Tongue (tissue), 3 donors: Measurements from ENCODE around the gene GZF1. TPM values are rescaled to one million over a fixed set of nuclear protein-coding genes. Genes with fewer than 3 reads are reported as not detected.

Source experiments
- DNase-seq: peaks from one replicate; pipeline ENCODE4 v3.0.0-alpha.2; 2015
- small RNA-seq: library from RNA; depleted of rRNA; stranded (forward); fragments of <200 nt; gene quantifications from one replicate; pipeline ENCODE3, GENCODE V24; 2014; ENCODE audit warnings: low replicate concordance
- total RNA-seq: library from RNA; depleted of rRNA; stranded (reverse); fragments of >200 nt; gene quantifications from one replicate; pipeline ENCODE4 v1.2.3, GENCODE V29; 2014

The GZF1 gene
- total RNA-seq, 1 donor from 2014 or later, result 17.2 TPM

DNA sequence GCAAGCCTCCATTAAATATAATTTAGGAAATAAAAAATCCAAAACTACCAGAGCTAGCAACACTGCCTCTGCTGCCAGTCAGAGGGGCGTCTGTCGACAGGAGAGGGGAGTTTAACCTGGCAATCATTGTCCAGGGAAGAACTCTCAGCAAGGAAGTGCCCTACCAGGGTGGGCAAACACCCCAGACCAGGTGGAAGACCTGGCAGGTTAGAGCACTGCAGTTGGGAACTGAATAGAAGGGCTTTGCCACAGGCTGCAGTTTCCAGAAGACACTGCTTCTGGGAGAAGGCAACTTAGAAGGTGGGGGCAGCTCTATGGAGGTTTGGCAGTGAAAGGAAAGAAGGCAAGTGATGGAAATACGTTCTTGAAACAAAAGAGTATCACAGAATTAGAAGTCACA, 47.8 kb downstream of the GZF1 start:
- no peak for DNase-seq

DNA sequence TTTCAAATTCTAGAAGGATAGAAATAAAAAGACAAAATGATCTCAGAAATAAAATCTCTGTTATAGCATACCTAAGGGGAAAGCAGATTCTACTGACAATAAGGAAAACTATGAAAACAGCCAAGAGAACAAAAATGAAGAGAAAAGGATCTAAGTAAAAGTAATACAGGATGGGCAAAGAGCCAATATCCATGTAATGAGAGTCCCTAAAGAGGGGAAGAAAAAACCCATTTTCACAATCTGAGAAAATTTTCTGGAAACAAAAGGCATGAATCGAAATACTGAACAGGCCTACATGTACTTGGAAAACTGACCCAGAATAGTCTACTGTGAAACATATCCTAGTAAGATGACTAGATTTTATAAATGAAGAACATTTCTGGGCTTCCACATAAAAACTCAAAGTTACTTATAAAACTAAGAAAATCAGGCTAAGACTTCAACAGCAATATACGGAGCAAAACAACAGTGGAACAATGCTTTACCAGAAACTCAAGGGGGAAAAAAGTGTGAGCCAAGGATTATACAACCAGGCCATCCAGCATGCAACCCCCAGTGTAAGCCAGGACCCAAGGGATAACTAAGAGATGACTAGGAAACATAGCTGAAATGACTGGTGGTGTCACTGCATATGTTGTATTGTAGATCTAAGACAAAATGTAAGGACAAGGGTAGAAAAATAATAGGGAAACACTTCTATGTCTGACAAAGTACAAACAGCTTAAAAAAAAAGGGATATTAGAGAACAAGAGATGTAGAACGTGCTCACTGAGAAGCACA, 49.1 kb downstream of the GZF1 start:
- peak; percentile 24 for DNase-seq

DNA sequence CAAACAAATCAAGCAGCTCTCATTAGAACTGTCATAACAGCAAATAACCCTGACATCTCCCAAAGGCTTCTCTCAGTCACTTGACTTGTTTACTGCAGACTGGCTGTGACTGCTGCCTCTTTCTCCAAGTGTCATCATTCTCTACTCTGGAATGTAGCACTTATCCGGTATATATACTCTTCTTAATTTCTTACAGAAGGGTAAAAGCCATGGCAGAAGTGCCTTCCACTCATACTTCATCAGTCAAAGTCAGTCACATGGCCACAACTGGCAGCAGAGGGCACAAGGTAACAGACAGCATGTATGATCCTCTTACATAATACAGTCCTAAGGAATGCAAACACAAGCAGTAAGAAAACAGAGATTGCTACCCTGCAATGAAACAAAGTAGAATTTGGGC, 50.0 kb downstream of the GZF1 start:
- no peak for DNase-seq

DNA sequence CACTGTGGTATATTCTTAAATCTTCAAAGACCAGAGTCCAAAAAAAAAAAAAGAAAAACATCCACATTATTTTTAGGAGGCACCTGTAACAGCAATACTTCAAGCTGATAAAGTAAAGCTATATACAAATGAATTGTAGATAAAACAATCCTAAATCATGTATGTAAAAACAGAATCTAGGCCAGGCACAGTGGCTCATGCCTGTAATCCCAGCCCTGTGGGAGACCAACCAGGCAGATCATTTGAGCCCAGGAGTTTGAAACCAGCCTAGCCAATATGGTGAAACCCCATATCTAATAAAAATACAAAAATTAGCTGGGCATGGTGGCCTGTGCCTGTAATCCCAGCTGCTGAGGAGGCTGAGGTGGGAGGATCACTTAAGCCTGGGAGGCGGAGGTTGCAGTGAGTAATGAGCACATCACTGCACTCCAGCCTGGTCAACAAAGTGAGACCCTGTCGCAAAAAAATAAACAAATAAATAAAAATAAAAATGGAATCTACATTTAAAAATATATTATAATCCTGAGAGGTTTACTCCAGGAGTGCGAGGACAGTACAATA, 52.0 kb downstream of the GZF1 start:
- DNase-seq, result no peak

DNA sequence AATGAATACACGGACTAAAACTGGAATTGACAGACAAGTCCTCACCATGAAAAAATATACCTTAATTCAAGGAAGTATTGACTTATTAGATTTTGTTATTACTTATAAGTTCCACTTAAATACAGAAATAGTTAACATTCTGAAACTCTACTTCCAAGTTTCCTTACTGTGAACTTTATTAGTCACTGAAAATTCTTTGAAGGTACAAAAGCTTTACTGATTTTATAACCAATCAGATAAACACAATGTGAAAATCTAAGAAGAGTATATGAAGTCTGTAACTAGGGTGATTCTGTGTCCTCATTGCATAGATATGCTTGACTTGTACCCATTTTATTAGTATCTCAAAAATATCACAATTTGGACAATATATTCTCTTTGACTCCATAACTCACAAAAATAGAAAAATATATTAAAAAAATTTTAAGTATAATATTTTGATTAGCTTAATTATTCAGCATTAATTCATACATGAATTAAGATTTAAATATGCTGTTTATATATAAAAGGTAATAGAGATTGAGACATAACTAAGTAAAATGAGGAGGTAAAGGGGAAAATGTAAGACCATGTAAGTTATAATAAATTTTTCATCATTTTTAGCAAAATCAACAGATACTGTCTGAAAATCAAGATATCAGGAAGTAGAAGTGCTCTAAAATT, 52.7 kb downstream of the GZF1 start:
- no peak for DNase-seq

DNA sequence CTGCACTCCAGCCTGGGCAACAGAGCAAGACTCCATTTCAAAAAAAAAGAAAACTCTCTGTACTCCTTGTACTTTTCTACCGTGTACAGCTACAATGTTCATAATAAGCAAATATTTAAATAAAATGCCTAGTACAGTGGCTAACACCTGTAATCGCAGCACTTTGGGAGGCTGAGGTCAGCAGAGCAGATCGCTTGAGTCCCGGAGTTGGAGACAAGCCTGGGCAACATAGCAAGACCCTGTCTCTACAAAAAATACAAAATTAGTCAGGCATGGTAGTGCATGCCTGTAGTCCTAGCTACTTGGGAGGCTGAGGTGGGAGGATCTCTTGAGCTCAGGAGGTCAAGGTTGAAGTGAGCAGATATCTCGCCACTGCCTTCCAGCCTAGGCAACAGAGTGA, 53.6 kb downstream of the GZF1 start:
- no peak for DNase-seq

DNA sequence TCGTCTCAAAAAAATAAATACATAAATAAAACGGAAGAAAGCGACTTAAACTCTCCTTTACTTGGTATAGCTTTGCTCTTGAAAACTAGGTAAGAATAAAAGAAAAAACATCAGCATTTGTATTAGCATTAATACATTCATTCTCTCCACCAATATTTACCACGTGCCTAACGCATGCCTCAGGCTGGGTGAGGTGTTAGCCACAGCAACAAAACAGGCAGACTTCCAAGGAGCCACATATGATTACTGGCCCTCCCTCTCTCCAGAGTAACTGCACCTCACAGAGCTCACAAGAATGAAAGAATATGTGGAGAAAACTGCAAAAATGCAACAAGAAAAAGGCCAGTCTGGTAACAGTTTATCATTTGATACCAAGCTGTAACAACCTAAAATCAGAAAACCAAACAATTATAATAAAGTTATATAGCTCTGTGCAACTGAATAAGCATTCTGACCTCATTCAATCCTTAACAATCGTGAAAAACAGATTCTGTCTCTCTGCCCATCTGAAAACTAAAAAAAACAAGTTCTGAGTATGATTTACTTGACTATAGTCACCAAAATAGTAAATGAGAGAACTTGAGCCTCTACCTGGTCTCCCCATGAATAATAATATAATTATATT, 54.1 kb downstream of the GZF1 start:
- DNase-seq, result no peak

DNA sequence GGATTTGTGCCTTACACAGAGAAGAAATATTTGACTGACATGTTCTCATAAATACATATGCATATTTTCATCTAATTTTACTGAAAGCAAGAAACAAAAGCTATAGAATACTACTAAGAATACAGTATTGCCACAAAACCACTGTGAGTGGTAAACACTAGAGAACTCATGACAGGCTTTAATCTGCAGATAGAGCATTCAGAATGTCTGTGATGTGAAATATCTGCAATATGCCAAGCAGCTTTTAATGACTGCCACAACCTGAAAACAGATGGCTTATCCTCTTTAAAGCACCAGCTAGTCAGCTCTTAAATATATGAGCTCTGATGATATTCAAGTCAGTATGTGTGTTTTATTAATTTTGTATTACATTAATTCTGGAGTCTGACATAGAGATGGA, 55.9 kb downstream of the GZF1 start:
- DNase-seq, result no peak

DNA sequence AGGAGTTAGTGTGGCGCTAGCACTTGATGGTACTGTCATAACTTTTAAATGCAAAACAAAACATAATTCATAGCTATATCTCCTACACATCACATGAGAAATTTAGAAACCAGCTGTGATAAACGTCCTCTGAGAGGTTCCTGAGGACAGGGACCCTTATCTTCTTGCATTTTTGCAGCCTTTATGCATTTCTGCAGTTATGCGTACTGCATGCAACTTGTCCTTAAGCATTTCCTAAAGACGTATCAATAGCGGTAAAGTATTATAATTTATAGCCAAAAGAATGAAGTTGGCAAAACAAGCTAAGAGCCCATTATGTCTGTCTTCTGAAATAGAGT, 57.6 kb downstream of the GZF1 start:
- no peak for DNase-seq

DNA sequence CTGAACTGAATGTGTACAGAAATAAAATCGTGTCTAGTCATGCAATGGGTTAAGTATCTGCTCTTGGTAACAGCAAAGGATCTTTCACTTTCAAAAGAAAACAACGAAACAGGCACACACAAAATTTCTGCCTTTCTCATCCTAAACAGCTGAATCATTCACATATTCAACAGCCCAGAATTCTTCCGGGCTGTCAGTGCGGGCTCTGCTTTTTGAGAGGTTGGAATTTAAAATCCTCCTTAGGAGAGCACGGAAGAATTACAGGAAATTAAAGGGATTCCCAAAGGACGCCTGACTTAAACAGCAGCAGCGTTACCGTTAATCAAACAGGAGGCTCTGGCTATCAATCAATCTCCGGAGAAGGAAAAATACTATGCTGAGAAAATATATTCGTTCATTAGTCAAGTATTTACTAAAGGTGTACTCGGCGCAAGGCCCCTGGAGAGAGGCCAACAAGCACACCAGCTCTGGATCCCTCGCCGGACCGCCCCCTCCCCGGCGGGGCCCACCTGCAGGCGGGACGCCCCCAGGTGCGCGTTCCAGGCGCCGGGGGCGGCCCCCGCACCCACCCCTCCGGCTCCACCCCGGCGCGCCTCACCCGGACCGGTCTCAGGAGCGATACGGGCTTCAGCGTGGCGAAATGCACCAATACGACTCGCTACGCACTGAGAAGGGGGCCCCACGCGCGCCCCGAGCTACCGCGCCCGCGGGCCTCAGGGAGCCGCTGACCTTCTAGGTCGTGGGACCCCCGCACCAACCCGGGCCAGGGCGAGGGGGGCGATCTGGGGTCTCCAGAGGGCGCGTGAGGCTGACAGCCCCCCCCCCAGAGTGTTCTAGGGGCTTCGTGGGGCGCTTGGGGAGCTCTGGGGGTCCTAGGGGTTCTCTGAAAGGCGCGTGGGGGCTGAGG, 58.3 kb downstream of the GZF1 start:
- peak; percentile 52 for DNase-seq

DNA sequence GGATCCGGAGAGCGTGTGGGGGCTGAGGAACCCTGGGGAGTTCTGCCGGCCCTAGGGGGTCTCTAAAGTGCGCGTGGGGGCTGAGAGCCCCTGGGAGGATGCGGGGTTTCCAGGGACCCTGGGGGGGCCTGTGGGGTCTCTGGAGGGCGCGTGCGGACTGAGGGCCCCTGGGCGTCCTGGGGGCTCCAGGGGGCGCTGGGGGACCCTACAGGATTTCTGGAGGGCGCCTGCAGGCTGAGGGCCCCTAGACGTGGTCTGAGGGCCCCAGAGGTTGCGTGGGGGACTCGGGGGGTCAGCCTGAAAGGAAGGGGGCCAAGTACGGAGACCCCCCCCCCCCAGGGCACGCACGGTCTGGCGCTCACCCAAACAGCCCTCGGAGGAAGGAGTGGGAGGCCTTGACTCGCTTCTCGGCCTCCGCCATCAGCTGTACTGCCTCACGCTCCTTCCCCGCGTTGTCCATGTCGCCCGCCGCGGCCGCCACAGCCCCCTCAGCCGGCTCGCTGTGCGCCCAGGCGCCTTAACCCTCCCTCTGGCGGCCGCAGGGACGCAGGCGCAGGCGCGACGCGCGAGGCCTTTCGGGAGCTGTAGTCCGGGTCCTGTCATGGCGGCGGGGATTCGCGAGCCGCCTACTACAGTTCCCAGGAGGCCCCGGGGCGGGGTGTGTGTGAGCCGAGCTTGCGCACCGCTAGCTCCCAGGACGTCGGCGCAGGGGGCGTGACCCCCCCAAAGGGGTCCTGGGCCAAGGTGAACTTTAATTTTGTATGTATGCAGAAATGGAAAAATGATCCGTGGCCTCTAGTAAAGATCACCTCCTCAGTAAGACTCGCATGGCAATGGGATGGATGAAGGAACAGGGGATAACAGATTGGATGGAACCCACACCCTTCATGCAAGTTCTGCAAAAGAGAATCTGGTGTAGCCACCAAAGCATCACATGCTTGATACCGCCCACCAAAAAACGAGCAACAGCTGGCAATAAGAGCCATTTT, 59.3 kb downstream of the GZF1 start, which contains the start of gene NAPB:
TSS of gene NAPB (minus strand) at position 546 of the 989 bp plus-strand sequence. CDS start at position 460, 86 bp downstream.
- DNase-seq, result peak; percentile 97

Small RNAs within 50 kb of the gene (small RNA-seq; reads per million reads assigned to genes)
- not detected for gene RNA5SP479

Other genes with a start within 250 kb of the GZF1 start
- 21.1 TPM for gene NXT1, start 11.4 kb upstream of the GZF1 start, total RNA-seq
- 23.7 TPM for gene NAPB, start 59.3 kb downstream of the GZF1 start, total RNA-seq
- gene CSTL1, start 77.5 kb downstream of the GZF1 start, total RNA-seq, result not detected
- not detected for gene CST11, start 90.7 kb downstream of the GZF1 start, total RNA-seq
- gene CST8, start 128.9 kb downstream of the GZF1 start, total RNA-seq, result not detected
- not detected for gene CST9L, start 206.3 kb downstream of the GZF1 start, total RNA-seq
- gene CST9, start 243.7 kb downstream of the GZF1 start, total RNA-seq, result not detected